Liver (tissue), 9 donors: ENCODE data around the gene SGPL1. TPM values are rescaled to one million over a fixed set of nuclear protein-coding genes. Genes with fewer than 3 reads are reported as not detected.

Experiments used
- DNase-seq: peaks from one replicate; pipeline ENCODE4 v3.0.0-alpha.2; 2017; ENCODE audit warnings: low spot score
- H3K27ac ChIP-seq, 2 donors: one replicate each; pipeline ENCODE4 v1.7.0; 2013; ENCODE audit warnings: inconsistent platforms in 2 of 2, low read length in 2 of 2, control low read depth in 1 of 2, low read depth in 1 of 2, mild to moderate bottlenecking in 1 of 2
- H3K27me3 ChIP-seq, 4 donors: one replicate each; pipeline versions ENCODE4 v1.6.1 to v1.7.0; 2013; ENCODE audit warnings: low read length in 3 of 4, inconsistent platforms in 1 of 4, mild to moderate bottlenecking in 1 of 4, moderate library complexity in 1 of 4; ENCODE audit not compliant: control insufficient read depth in 4 of 4, insufficient read depth in 4 of 4
- H3K36me3 ChIP-seq, 4 donors: one replicate each; pipeline versions ENCODE4 v1.6.1 to v1.7.0; 2013; ENCODE audit warnings: low read length in 3 of 4, mild to moderate bottlenecking in 3 of 4, low read depth in 1 of 4, moderate library complexity in 1 of 4; ENCODE audit not compliant: control insufficient read depth in 4 of 4, insufficient read depth in 3 of 4
- H3K4me1 ChIP-seq, 4 donors: one replicate each; pipeline versions ENCODE4 v1.6.1 to v1.7.0; 2013; ENCODE audit warnings: low read length in 3 of 4, mild to moderate bottlenecking in 3 of 4, moderate library complexity in 1 of 4; ENCODE audit not compliant: control insufficient read depth in 4 of 4, insufficient read depth in 4 of 4
- H3K4me3 ChIP-seq, 3 donors: one replicate each; pipeline versions ENCODE4 v1.6.1 to v1.7.0; 2013; ENCODE audit warnings: low read length in 3 of 3, control low read depth in 1 of 3, low read depth in 1 of 3, mild to moderate bottlenecking in 1 of 3
- H3K9ac ChIP-seq, 2 donors: one replicate each; pipeline ENCODE4 v1.7.0; 2013; ENCODE audit warnings: low read length in 2 of 2, mild to moderate bottlenecking in 2 of 2, moderate library complexity in 2 of 2, control low read depth in 1 of 2, low read depth in 1 of 2
- H3K9me3 ChIP-seq, 4 donors: one replicate each; pipeline versions ENCODE4 v1.6.1 to v1.7.0; 2013; ENCODE audit warnings: low read length in 3 of 4; ENCODE audit not compliant: control insufficient read depth in 4 of 4
- ATF3 ChIP-seq: IDR thresholded peaks from 2 replicates; pipeline ENCODE4 v1.6.1; 2016; ENCODE audit warnings: antibody characterized with exemption
- CTCF ChIP-seq: fragments of 150-350 bp; IDR thresholded peaks from 2 replicates; pipeline ENCODE4 v1.5.1; 2017; ENCODE audit warnings: improper control_type of control experiment, low read depth, low read length; ENCODE audit not compliant: missing input control
- EGR1 ChIP-seq, 2 donors: IDR thresholded peaks; 2 replicates each; pipeline ENCODE4 v1.6.1; 2016 to 2018; ENCODE audit warnings: antibody characterized with exemption in 2 of 2, low read depth in 2 of 2
- FOXA1 ChIP-seq: IDR thresholded peaks from 2 replicates; pipeline ENCODE4 v1.6.1; 2016; ENCODE audit warnings: antibody characterized with exemption
- FOXA2 ChIP-seq: IDR thresholded peaks from 2 replicates; pipeline ENCODE4 v1.6.1; 2016; ENCODE audit warnings: antibody characterized with exemption
- GABPA ChIP-seq, 2 donors: IDR thresholded peaks in 1 of 2; conservative IDR thresholded peaks in 1 of 2; 2 replicates each; pipeline ENCODE4 v1.6.1; 2016; ENCODE audit warnings: antibody characterized with exemption in 2 of 2, mild to moderate bottlenecking in 1 of 2, moderate library complexity in 1 of 2
- HNF4A ChIP-seq, 2 donors: conservative IDR thresholded peaks; 2 replicates each; pipeline ENCODE4 v1.6.1; 2016; ENCODE audit warnings: antibody characterized with exemption in 2 of 2, mild to moderate bottlenecking in 2 of 2
- HNF4G ChIP-seq: IDR thresholded peaks from 2 replicates; pipeline ENCODE4 v1.6.1; 2016; ENCODE audit warnings: antibody characterized with exemption
- JUND ChIP-seq, 2 donors: IDR thresholded peaks; 2 replicates each; pipeline ENCODE4 v1.6.1; 2016; ENCODE audit warnings: antibody characterized with exemption in 2 of 2
- MAX ChIP-seq: IDR thresholded peaks from 2 replicates; pipeline ENCODE4 v1.6.1; 2016; ENCODE audit warnings: antibody characterized with exemption
- NR2F2 ChIP-seq: IDR thresholded peaks from 2 replicates; pipeline ENCODE4 v1.6.1; 2016; ENCODE audit warnings: antibody characterized with exemption
- RAD21 ChIP-seq, 2 donors: IDR thresholded peaks; 2 replicates each; pipeline ENCODE4 v1.6.1; 2016; ENCODE audit warnings: antibody characterized with exemption in 2 of 2, mild to moderate bottlenecking in 2 of 2
- REST ChIP-seq: IDR thresholded peaks from 2 replicates; pipeline ENCODE4 v1.6.1; 2016; ENCODE audit warnings: antibody characterized with exemption, mild to moderate bottlenecking
- RXRA ChIP-seq, 2 donors: IDR thresholded peaks; 2 replicates each; pipeline ENCODE4 v1.6.1; 2017 to 2018; ENCODE audit warnings: antibody characterized with exemption in 2 of 2, mild to moderate bottlenecking in 1 of 2
- SP1 ChIP-seq: IDR thresholded peaks from 2 replicates; pipeline ENCODE4 v1.6.1; 2018; ENCODE audit warnings: antibody characterized with exemption, mild to moderate bottlenecking
- TAF1 ChIP-seq: conservative IDR thresholded peaks from 2 replicates; pipeline ENCODE4 v1.6.1; 2016; ENCODE audit warnings: antibody characterized with exemption, mild to moderate bottlenecking
- YY1 ChIP-seq: IDR thresholded peaks from 2 replicates; pipeline ENCODE4 v1.6.1; 2016; ENCODE audit warnings: antibody characterized with exemption, mild to moderate bottlenecking
- ZBTB33 ChIP-seq: IDR thresholded peaks from 2 replicates; pipeline ENCODE4 v1.6.1; 2016; ENCODE audit warnings: antibody characterized with exemption
- WGBS: extraction: QIAGEN DNeasy Blood & Tissue Kit; methylation state at CpG from one replicate; pipeline ENCODE4 v1.1.7; 2013; 5-methylcytosine and 5-hydroxymethylcytosine counted together
- polyA plus RNA-seq, 2 donors: library from polyadenylated mRNA; stranded (reverse) in 1 of 2; unstranded in 1 of 2; fragments of 200-250 nt in 1 of 2; fragments of >200 nt in 1 of 2; fragmentation: Nextera tagmentation in 1 of 2; extraction: Ambion mirVana in 1 of 2; gene quantifications; one replicate each; pipeline versions ENCODE4 v1.2.1 to v1.2.3, GENCODE V29; 2013 to 2015
- total RNA-seq, 2 donors: library from RNA; depleted of rRNA; stranded (reverse); fragments of >200 nt; gene quantifications; one replicate each; pipeline ENCODE4 v1.2.3, GENCODE V29; 2014
- donor health status: healthy.
- donor health status: healthy.
- donor health status: healthy.
- donor health status: healthy.
- donor health status: healthy.

SGPL1 gene
- total and polyA plus RNA-seq, 4 donors, result 11.8 to 37.1 (median 16.8) TPM

- DNase-seq, result no peak
- Histone ChIP-seq H3K4me1 (no peaks in the 10 kb centered on the region), H3K36me3 (no peaks in the 10 kb centered on the region), H3K27me3 (no peaks in the 10 kb centered on the region), H3K27ac (no peak overlapping the region), H3K4me3 (no peak overlapping the region), H3K9ac (no peak overlapping the region), H3K9me3 (no peaks in the 10 kb centered on the region)
- 93% methylated on average over 8 of the region's 8 CpGs for WGBS
- TF ChIP-seq NR2F2 (no peak), YY1 (no peak), GABPA (IDR thresholded peaks at IDR 0.05 in 1 of 2, conservative IDR thresholded peaks at IDR 0.05 in 1 of 2) (no peak), CTCF (no peak), RXRA (IDR thresholded peaks at IDR 0.05) (no peak), JUND (IDR thresholded peaks at IDR 0.05) (no peak), HNF4A (conservative IDR thresholded peaks at IDR 0.05) (no peak), SP1 (no peak), FOXA1 (no peak), HNF4G (no peak), ATF3 (no peak), RAD21 (IDR thresholded peaks at IDR 0.05) (no peak)
These were observed 44.2 kb upstream of the SGPL1 start for GRCh38 chr10:70771311-70772194.

GRCh38 chr10:70772627-70773026, 43.1 kb upstream of the SGPL1 start:
- TF ChIP-seq FOXA1, result no peak
- TF ChIP-seq HNF4A (conservative IDR thresholded peaks at IDR 0.05), result no peak
- no peak for TF ChIP-seq EGR1 (IDR thresholded peaks at IDR 0.05; ENCODE audit: low read depth in 2 of 2)
- TF ChIP-seq JUND (IDR thresholded peaks at IDR 0.05), result no peak
- TF ChIP-seq NR2F2, result no peak
- no peak for TF ChIP-seq FOXA2
- no peak for TF ChIP-seq ATF3
- TF ChIP-seq RAD21 (IDR thresholded peaks at IDR 0.05), result no peak
- TF ChIP-seq MAX, result no peak
- TF ChIP-seq TAF1, result no peak
- TF ChIP-seq HNF4G, result no peak
- TF ChIP-seq CTCF, result no peak
- no peak for TF ChIP-seq SP1
- TF ChIP-seq ZBTB33, result no peak
- no peak for TF ChIP-seq RXRA (IDR thresholded peaks at IDR 0.05)
- no peak for TF ChIP-seq YY1
- TF ChIP-seq REST, result no peak
- no peak for TF ChIP-seq GABPA (IDR thresholded peaks at IDR 0.05 in 1 of 2, conservative IDR thresholded peaks at IDR 0.05 in 1 of 2)
- no peak overlapping the region for H3K9ac ChIP-seq
- no peak for DNase-seq
- no peaks in the 10 kb centered on the region for H3K9me3 ChIP-seq
- H3K27me3 ChIP-seq, result no peaks in the 10 kb centered on the region
- H3K27ac ChIP-seq, result no peak overlapping the region
- no peaks in the 10 kb centered on the region for H3K36me3 ChIP-seq
- H3K4me3 ChIP-seq, result no peak overlapping the region
- H3K4me1 ChIP-seq, result no peaks in the 10 kb centered on the region
- 95% methylated on average over 4 of the region's 4 CpGs for WGBS
